ENCODE results near the gene FAM222A. TPM values are rescaled to one million over a fixed set of nuclear protein-coding genes. Genes with fewer than 3 reads are reported as not detected.

Gene FAM222A
- total and polyA plus RNA-seq, 2 of the 4 experiments (the other 2 are of a cell fraction) = under 0.01 to 0.32 TPM

- intact Hi-C loops (cut with micrococcal nuclease) (no loop called here), dilution Hi-C loops (cut with HindIII; ENCODE audit: low sequenced_read_pairs, unreplicated experiment) (no loop called here), in situ Hi-C loops (cut with MboI; ENCODE audit: low sequenced_read_pairs) (no loop called here)
- Histone ChIP-seq H4K91ac (ENCODE audit: insufficient read depth, low read depth, low read length) (no peak overlapping the region), H4K20me1 (ENCODE audit: insufficient read depth, low read length) (no peaks in the 10 kb centered on the region), H3K27me3 (ENCODE audit: control insufficient read depth, insufficient read depth, low read length) (peaks cover 37% of the 10 kb centered on the region), H2BK20ac (ENCODE audit: low read depth, low read length) (no peak overlapping the region), H3K4ac (ENCODE audit: low read depth, low read length) (no peak overlapping the region), H2AK9ac (replicated peaks; ENCODE audit: low read depth, low read length, poor library complexity) (no peak overlapping the region), H3K14ac (replicated peaks; ENCODE audit: low read depth, low read length) (no peak overlapping the region), H2BK5ac (ENCODE audit: low read depth, low read length, poor library complexity, severe bottlenecking) (no peak overlapping the region), H4K8ac (ENCODE audit: low read depth in 2 of 2, low read length in 2 of 2) (no peak overlapping the region), H4K5ac (ENCODE audit: low read depth, low read length) (no peak overlapping the region), H2AFZ (replicated peaks; ENCODE audit: low read length, poor library complexity) (no peak overlapping the region), H2BK120ac (ENCODE audit: low read depth, low read length) (no peak overlapping the region), H2AK5ac (ENCODE audit: low read depth, low read length) (no peak overlapping the region), H3K4me2 (ENCODE audit: low read depth, low read length) (no peak overlapping the region), H3K9me3 (ENCODE audit: control insufficient read depth, insufficient read depth, low read length) (peaks cover 4% of the 10 kb centered on the region), H3K27ac (ENCODE audit: insufficient read depth, low read length) (no peak overlapping the region), H3K9me1 (ENCODE audit: insufficient read depth, low read length) (no peaks in the 10 kb centered on the region), H3K23ac (ENCODE audit: low read depth, low read length) (no peak overlapping the region), H3K79me1 (ENCODE audit: low read depth in 1 of 2, low read length in 2 of 2) (no peaks in the 10 kb centered on the region), H3K56ac (ENCODE audit: extremely low read depth, insufficient read depth, low read length) (no peak overlapping the region), H3K9ac (ENCODE audit: low read depth, low read length) (no peak overlapping the region), H3K4me3 (ENCODE audit: insufficient read depth, low read depth, low read length) (no peak overlapping the region), H3K36me3 (ENCODE audit: control insufficient read depth, insufficient read depth, low read length) (no peaks in the 10 kb centered on the region), H3K4me1 (ENCODE audit: control insufficient read depth, insufficient read depth, low read length) (no peaks in the 10 kb centered on the region), H2BK15ac (ENCODE audit: low read depth, low read length) (no peak overlapping the region), H3K18ac (ENCODE audit: low read depth, low read length) (no peak overlapping the region)
- POLR2A ChIA-PET (ENCODE audit: unreplicated experiment) = no interaction called here
- CTCF ChIA-PET = interaction anchor here (0.5 kb wide), 1 partner anchor 119 kb away, joined by 3 read pairs; no protein-coding TSS in a partner anchor
- no TSS peak for BruUV-seq (replicated peaks)
- no peak for DNase-seq
- ATAC-seq (ENCODE audit: low read depth) = no peak
- TF ChIP-seq MXI1 (IDR thresholded peaks at IDR 0.05; ENCODE audit: borderline replicate concordance, low read depth, low read length) (no peak), MAZ (IDR thresholded peaks at IDR 0.05; ENCODE audit: borderline replicate concordance, low read depth, low read length) (no peak), CHD1 (IDR thresholded peaks at IDR 0.05; ENCODE audit: low read depth, low read length) (no peak), POLR2A (IDR thresholded peaks at IDR 0.05; ENCODE audit: low read depth, low read length) (no peak), RCOR1 (IDR thresholded peaks at IDR 0.05; ENCODE audit: insufficient replicate concordance, low read length) (no peak), SMC3 (IDR thresholded peaks at IDR 0.05; ENCODE audit: low read depth, low read length) (no peak)
- TF ChIP-seq, protein P1, sequence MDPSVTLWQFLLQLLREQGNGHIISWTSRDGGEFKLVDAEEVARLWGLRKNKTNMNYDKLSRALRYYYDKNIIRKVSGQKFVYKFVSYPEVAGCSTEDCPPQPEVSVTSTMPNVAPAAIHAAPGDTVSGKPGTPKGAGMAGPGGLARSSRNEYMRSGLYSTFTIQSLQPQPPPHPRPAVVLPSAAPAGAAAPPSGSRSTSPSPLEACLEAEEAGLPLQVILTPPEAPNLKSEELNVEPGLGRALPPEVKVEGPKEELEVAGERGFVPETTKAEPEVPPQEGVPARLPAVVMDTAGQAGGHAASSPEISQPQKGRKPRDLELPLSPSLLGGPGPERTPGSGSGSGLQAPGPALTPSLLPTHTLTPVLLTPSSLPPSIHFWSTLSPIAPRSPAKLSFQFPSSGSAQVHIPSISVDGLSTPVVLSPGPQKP (IDR thresholded peaks at IDR 0.05; ENCODE audit: borderline replicate concordance, low read depth, low read length) = no peak
- whole genome bisulfite sequencing, 2 experiments (ENCODE audit: extremely low coverage in 2 of 2, insufficient read length in 1 of 2) = no CpG with 5 or more reads among the region's 4 CpGs
Measured at GRCh38 chr12:109704371-109705098, 9.1 kb upstream of the FAM222A start.
